ENCODE measurements around the gene RAB6B. TPM values are rescaled to one million over a fixed set of nuclear protein-coding genes. Genes with fewer than 3 reads are reported as not detected.
A peak's percentile ranks its signal among the peaks of the same experiment; 100 is the strongest.

RAB6B gene
- total RNA-seq, 2 experiments from 2014 or later = not detected

- H3K4me1 Mint-ChIP-seq = no peaks in the 10 kb centered on the region
- no peaks in the 10 kb centered on the region for H3K27me3 Mint-ChIP-seq
- no peak for DNase-seq
- H3K4me3 Mint-ChIP-seq = no peak overlapping the region
- H3K9me3 Mint-ChIP-seq = no peaks in the 10 kb centered on the region
- CTCF ChIA-PET = no interaction called here
- H3K27ac Mint-ChIP-seq = no peak overlapping the region
- POLR2A ChIA-PET = no interaction called here
- no peaks in the 10 kb centered on the region for H3K36me3 Mint-ChIP-seq (ENCODE audit: low read depth)
Observed at GRCh38 chr3:133935843-133936769, 40.4 kb upstream of the RAB6B start.

GRCh38 chr3:133934996-133935842 is 39.5 kb upstream of the RAB6B start:
- POLR2A ChIA-PET = no interaction called here

GRCh38 chr3:133934073-133934970 is 38.6 kb upstream of the RAB6B start:
- no peak for DNase-seq
- Mint-ChIP-seq H3K27ac (no peak overlapping the region), H3K9me3 (no peaks in the 10 kb centered on the region), H3K27me3 (no peaks in the 10 kb centered on the region), H3K4me1 (no peaks in the 10 kb centered on the region), H3K4me3 (no peak overlapping the region), H3K36me3 (ENCODE audit: low read depth) (no peaks in the 10 kb centered on the region)
- CTCF ChIA-PET = no interaction called here
- POLR2A ChIA-PET = no interaction called here

More at GRCh38 chr3:133934996-133935842, 39.5 kb upstream of the RAB6B start:
- Mint-ChIP-seq H3K27ac (no peak overlapping the region), H3K4me3 (no peak overlapping the region), H3K27me3 (no peaks in the 10 kb centered on the region), H3K4me1 (no peaks in the 10 kb centered on the region), H3K9me3 (no peaks in the 10 kb centered on the region), H3K36me3 (ENCODE audit: low read depth) (no peaks in the 10 kb centered on the region)
- CTCF ChIA-PET = no interaction called here
- no peak for DNase-seq

- no peak for DNase-seq
- Mint-ChIP-seq H3K4me3 (no peak overlapping the region), H3K4me1 (no peaks in the 10 kb centered on the region), H3K27me3 (peaks cover 7% of the 10 kb centered on the region), H3K36me3 (ENCODE audit: low read depth) (no peaks in the 10 kb centered on the region), H3K9me3 (no peaks in the 10 kb centered on the region), H3K27ac (no peak overlapping the region)
- ChIA-PET POLR2A (no interaction called here), CTCF (no interaction called here)
Observed at GRCh38 chr3:133933097-133934024, 37.7 kb upstream of the RAB6B start.

- DNase-seq = no peak
- Mint-ChIP-seq H3K9me3 (no peaks in the 10 kb centered on the region), H3K27ac (no peak overlapping the region), H3K36me3 (ENCODE audit: low read depth) (no peaks in the 10 kb centered on the region), H3K4me3 (no peak overlapping the region), H3K4me1 (peaks cover 6% of the 10 kb centered on the region), H3K27me3 (peaks cover 7% of the 10 kb centered on the region)
- POLR2A ChIA-PET = no interaction called here
- CTCF ChIA-PET = no interaction called here
Observed at GRCh38 chr3:133932009-133932408, 36.3 kb upstream of the RAB6B start.

- no peak for DNase-seq
- Mint-ChIP-seq H3K36me3 (ENCODE audit: low read depth) (no peaks in the 10 kb centered on the region), H3K9me3 (no peaks in the 10 kb centered on the region), H3K27ac (no peak overlapping the region), H3K4me3 (no peak overlapping the region), H3K27me3 (peaks cover 12% of the 10 kb centered on the region), H3K4me1 (peaks cover 6% of the 10 kb centered on the region)
- ChIA-PET CTCF (no interaction called here), POLR2A (no interaction called here)
Observed at GRCh38 chr3:133931084-133931483, 35.4 kb upstream of the RAB6B start.

GRCh38 chr3:133930341-133930933 is 34.8 kb upstream of the RAB6B start:
- H3K4me1 Mint-ChIP-seq = peaks cover 6% of the 10 kb centered on the region
- no peaks in the 10 kb centered on the region for H3K9me3 Mint-ChIP-seq
- peaks cover 12% of the 10 kb centered on the region for H3K27me3 Mint-ChIP-seq
- DNase-seq = peak; percentile 23
- CTCF ChIA-PET = interaction anchor here (0.6 kb wide), 1 partner anchor 16 kb away, joined by 3 read pairs; no protein-coding TSS in a partner anchor
- POLR2A ChIA-PET = no interaction called here
- no peaks in the 10 kb centered on the region for H3K36me3 Mint-ChIP-seq (ENCODE audit: low read depth)
- no peak overlapping the region for H3K27ac Mint-ChIP-seq
- H3K4me3 Mint-ChIP-seq = no peak overlapping the region

- H3K36me3 Mint-ChIP-seq (ENCODE audit: low read depth) = no peaks in the 10 kb centered on the region
- no peak overlapping the region for H3K27ac Mint-ChIP-seq
- POLR2A ChIA-PET = no interaction called here
- no peak overlapping the region for H3K4me3 Mint-ChIP-seq
- H3K9me3 Mint-ChIP-seq = no peaks in the 10 kb centered on the region
- CTCF ChIA-PET = interaction anchor here (1.1 kb wide), 1 partner anchor 111 kb away, joined by 3 read pairs; no protein-coding TSS in a partner anchor
- peaks cover 6% of the 10 kb centered on the region for H3K4me1 Mint-ChIP-seq
- peaks cover 16% of the 10 kb centered on the region for H3K27me3 Mint-ChIP-seq
- no peak for DNase-seq
Observed at GRCh38 chr3:133928903-133929607, 33.4 kb upstream of the RAB6B start.

- POLR2A ChIA-PET = no interaction called here
- no peak for DNase-seq
- H3K36me3 Mint-ChIP-seq (ENCODE audit: low read depth) = no peaks in the 10 kb centered on the region
- peaks cover 6% of the 10 kb centered on the region for H3K4me1 Mint-ChIP-seq
- CTCF ChIA-PET = interaction anchor here (1.1 kb wide), 1 partner anchor 110 kb away, joined by 3 read pairs; no protein-coding TSS in a partner anchor
- H3K27me3 Mint-ChIP-seq = peaks cover 16% of the 10 kb centered on the region
- no peak overlapping the region for H3K27ac Mint-ChIP-seq
- peak overlapping the region; percentile 17 for H3K4me3 Mint-ChIP-seq
- H3K9me3 Mint-ChIP-seq = no peaks in the 10 kb centered on the region
Observed at GRCh38 chr3:133928136-133928893, 32.6 kb upstream of the RAB6B start.

- CTCF ChIA-PET = interaction anchor here (0.7 to 1.1 kb wide), 2 partner anchors 18 to 109 kb away, joined by 3 read pairs; no protein-coding TSS in a partner anchor
- H3K36me3 Mint-ChIP-seq (ENCODE audit: low read depth) = no peaks in the 10 kb centered on the region
- peaks cover 16% of the 10 kb centered on the region for H3K27me3 Mint-ChIP-seq
Observed at GRCh38 chr3:133927540-133928066, 31.9 kb upstream of the RAB6B start.

More at GRCh38 chr3:133927540-133928066, 31.9 kb upstream of the RAB6B start:
- H3K9me3 Mint-ChIP-seq = no peaks in the 10 kb centered on the region
- no peak overlapping the region for H3K27ac Mint-ChIP-seq
- peak overlapping the region; percentile 58 for H3K4me3 Mint-ChIP-seq
- peaks cover 6% of the 10 kb centered on the region for H3K4me1 Mint-ChIP-seq
- POLR2A ChIA-PET = no interaction called here
- DNase-seq = peak; percentile 60

Data from activated CD4-positive, alpha-beta T cell treated with anti-CD3 and anti-CD28 coated beads, Interleukin-2, amount 10 ng/mL, durations not matched to agents 7 days and 5 days (primary cell).